KOPT-K1 (cell line): Measurements from ENCODE around the gene PRKCH.

Experiments
- H3K27ac ChIP-seq: fragments of 200-600 bp; sonication (generic); 2 replicates; pipeline ENCODE4 v1.5.1; 2016; ENCODE audit warnings: antibody characterized with exemption, mild to moderate bottlenecking, low read depth, low read length; ENCODE audit not compliant: poor library complexity, severe bottlenecking
- H3K36me3 ChIP-seq: fragments of 200-600 bp; sonication (generic); 2 replicates; pipeline ENCODE4 v1.5.1; 2017; ENCODE audit warnings: antibody characterized with exemption, mild to moderate bottlenecking, low read length, moderate library complexity; ENCODE audit not compliant: insufficient read depth
- H3K9me3 ChIP-seq: fragments of 200-600 bp; sonication (generic); 2 replicates; pipeline ENCODE4 v1.5.1; 2017; ENCODE audit warnings: antibody characterized with exemption, low read length, mild to moderate bottlenecking; ENCODE audit not compliant: insufficient read depth, poor library complexity, severe bottlenecking

Gene PRKCH

DNA sequence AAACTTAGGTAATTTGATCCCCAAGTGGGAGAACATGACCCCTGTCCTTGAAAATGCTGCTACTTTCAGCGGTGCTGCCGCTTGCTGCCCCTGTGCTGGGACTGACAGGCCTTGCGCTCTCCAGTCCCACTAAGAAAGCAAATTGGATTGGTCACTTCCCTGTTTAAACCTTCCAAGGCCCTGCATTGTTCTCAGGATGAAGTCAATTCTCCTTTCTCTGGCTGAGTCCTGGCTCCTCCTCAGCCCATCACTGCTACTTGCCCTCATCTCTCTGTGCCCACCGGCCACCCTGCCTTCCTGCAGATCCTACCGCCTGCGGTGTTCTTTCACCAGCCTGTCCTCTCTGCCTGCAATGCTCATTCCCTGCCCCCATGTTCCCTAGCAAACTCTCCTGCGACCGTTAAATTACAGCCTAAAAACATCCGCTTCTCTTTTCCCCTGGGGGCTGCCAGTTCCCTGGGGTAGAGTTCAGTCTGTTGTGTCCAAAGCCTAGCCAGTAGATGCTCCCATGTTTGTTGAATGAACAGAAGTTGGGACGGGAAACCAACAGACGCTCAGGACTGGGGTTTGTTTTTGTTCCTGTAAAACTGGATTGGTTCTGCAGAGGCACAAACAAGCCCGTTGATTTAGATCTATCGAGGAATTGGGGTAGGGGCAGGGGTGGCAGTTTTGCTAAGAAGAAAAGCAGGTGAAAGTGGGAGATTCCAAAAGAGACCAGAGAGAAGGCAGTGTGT is 246.6 kb downstream of the PRKCH start:
- Histone ChIP-seq H3K36me3 (no peaks in the 10 kb centered on the region), H3K27ac (no peak overlapping the region), H3K9me3 (no peaks in the 10 kb centered on the region)

DNA sequence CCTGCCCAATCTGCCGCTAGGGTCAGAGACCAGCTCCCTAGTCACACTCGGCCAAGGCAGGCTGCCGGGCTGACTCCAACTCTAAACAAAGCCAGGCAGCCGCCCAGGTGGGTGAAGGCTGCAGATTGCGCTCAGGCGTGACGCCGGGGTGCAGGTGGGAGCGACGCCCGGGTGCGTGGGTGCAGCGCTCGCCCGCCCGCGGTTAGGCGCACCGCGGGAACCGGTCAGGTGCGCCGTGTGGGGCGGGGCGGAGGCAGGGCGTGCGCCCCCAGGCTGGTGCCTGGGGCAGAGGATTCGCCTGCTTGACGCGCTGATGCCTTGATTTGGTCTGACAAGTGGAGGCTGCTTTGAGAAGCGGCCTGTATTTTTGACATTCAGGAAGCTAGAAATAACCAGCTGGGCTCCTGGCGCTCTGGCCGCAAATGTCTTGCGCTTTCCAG is 247.2 kb downstream of the PRKCH start:
- Histone ChIP-seq H3K9me3 (no peaks in the 10 kb centered on the region), H3K27ac (no peak overlapping the region), H3K36me3 (no peaks in the 10 kb centered on the region)

DNA sequence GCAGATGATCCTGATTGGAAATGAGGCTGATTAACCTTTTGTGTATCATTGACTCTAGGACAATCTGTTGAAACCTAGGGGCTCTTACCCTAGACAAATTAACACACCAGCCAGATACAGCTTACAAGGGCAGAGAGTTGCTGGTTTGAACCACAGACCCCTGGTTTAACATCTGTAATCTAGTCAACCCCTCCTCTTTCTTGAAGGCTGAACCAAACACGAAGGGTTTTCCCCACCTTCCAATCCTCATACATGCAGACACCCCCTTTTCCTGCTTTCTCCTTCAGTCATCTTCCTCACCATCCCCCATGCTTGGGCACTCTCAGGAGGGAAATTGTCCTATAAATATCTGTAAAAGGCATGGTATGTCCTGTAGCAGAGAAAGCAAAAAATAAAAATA is 247.9 kb downstream of the PRKCH start:
- H3K36me3 ChIP-seq, result no peaks in the 10 kb centered on the region
- no peaks in the 10 kb centered on the region for H3K9me3 ChIP-seq
- H3K27ac ChIP-seq, result no peak overlapping the region

DNA sequence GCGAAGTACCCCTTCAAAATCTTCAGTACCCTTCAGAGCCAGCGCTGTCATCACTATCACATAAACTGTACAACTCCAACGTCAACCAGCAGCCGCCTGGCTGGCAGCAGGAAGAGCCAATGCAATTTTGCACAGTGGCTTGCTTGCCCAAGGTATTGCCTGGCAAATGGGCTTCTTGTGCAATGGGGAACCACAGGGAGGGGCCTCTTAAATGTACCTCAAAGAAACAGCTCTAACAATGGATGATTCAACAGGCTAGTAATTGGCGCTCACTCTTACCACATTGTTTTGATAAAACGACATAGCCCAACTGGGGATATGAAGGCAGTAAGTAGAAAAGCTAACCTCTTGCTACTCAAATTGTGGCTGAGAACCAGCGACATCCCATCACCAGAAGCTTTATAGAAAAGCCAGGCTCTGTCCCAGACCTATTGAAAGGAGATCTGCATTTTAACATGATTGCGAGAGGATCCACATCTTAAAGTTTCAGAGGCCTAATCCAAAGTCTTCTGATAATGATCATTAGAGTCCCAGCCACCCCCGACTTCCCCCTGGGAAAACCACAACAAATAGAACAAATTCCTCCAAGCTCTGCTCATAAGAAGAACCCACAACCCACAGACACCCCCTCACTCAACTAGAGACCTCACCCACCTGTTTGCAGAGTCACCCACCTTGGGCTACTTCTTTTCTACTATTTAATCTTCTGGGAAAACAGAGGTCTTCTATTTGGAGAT is 248.6 kb downstream of the PRKCH start:
- H3K27ac ChIP-seq, result no peak overlapping the region
- no peaks in the 10 kb centered on the region for H3K9me3 ChIP-seq
- no peaks in the 10 kb centered on the region for H3K36me3 ChIP-seq

DNA sequence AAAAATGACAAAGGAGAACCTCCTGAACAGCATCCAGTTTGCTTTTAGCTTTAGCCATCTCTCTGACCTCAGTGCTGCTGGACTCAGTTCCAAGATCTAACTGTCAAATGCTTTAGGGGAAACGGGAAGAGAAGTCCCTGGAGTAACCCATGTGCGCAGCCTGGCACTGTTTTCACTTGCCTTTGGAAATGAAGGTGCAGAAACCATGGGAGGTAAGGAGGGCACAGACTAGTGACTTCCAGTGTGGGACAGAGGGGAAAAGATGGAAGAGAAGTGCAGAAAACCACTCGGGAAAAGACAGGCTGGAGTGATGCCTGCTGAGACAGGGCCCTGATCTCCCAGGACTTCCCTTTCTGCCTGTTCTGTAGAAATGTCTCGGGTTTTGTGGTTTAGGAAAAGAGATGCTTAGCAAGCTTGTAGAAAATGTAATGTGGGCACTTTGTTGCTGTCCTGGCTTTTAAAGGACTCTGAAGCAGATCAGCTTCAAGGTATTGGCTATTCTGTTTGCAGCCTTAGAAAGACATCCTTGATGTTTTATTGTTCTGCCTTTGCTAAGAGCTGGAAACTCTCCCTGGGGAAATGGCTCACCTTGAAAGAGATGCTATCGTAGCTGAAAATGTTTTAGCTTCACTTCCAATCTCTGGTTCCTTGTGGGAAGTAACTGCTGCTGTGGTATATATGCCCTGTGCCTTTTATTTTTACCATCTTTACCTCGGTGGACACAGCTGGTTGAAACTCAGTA is 249.3 kb downstream of the PRKCH start:
- no peaks in the 10 kb centered on the region for H3K36me3 ChIP-seq
- no peaks in the 10 kb centered on the region for H3K9me3 ChIP-seq
- no peak overlapping the region for H3K27ac ChIP-seq

DNA sequence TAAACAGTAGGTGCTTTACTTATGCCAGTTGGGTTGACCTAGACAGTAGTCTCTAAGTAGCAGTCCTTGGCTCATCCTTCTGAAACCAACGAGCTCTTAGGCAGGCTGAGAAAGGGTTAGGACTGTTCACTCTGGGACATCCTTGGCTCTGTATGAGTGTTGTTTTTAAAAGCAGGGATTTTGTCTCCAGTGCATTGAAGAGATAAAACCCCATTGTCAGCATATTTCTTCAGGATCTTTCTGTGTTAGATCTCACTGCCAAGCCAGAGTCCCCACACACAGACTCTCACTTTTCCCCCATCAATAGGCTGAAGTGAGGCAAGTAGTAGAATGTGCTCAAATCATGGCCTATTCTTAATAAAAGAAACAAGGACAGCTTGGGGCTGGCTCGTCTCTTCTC is 250.5 kb downstream of the PRKCH start:
- Histone ChIP-seq H3K36me3 (no peaks in the 10 kb centered on the region), H3K27ac (no peak overlapping the region), H3K9me3 (no peaks in the 10 kb centered on the region)

DNA sequence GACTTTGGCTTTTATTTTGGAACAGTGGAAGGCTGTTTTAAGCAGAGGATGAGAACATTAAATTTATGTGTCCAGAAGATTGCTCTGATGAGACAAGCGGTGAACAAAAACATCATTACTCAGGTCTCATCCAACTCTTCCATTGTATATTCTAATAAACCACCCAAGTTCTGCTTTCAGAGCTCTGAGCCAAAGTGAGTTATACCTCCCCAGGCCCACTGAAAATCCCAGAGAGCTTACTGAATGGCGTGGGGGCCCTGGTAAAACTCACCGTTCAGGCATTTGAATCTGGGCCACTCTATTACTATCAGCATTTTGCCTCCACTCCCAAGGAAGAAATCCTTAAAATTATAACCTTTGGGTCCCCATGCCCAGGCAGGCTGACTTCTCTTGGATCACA is 251.9 kb downstream of the PRKCH start:
- no peak overlapping the region for H3K27ac ChIP-seq

DNA sequence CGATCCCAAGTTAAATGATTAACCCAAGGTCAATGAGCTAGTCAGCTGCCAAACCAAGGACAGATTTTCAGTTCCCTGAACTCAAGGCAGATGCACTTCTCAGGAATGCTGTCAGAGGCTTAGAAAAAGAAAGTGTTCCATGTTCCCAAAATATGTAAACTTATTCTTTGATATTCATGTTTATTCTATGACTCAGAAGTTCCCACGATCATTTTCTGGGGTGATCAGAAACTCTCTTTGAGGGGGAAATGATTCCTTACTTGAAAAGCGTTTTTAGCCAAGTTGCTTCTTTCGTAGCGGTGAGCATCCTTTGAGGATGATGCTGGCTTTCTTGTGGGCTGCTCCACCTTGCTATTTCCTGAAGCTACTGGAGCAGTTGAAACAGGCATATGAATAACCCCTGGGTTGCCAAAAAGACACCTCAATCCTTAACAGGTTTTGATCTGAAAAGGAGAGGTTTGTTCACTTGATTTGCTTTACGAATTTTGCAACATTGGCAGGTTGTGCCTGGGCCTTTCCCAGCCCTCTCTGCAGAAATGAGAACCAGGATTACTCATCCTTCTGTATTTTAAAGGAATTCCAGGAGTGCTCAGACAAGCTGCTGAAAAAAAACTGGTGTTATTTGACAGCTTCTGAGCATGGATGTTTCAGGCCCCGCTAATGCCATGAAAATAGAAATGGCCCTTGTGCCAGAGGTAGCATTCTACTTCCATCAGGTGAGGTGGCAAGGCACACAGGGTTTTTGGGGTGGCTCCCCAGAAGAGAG is 252.6 kb downstream of the PRKCH start:
- Histone ChIP-seq H3K27ac (no peak overlapping the region), H3K9me3 (no peaks in the 10 kb centered on the region), H3K36me3 (no peaks in the 10 kb centered on the region)

More for the DNA sequence above, 251.9 kb downstream of the PRKCH start:
- Histone ChIP-seq H3K9me3 (no peaks in the 10 kb centered on the region), H3K36me3 (no peaks in the 10 kb centered on the region)

DNA sequence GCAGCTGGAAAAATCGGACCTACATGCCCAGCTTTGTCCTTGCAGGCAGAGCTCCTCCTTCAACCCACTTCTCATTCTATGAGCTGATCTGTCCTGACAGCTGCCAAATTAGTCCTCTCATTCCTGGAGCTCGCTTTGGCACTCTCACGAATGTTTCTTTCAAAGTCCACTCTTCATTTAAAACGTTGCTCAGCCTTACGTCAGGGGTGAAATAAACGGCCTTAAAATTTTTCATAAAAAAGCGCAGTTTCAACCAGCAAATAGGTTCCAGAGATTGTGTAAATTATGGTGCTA is 253.1 kb downstream of the PRKCH start:
- no peak overlapping the region for H3K27ac ChIP-seq
- H3K9me3 ChIP-seq, result no peaks in the 10 kb centered on the region
- H3K36me3 ChIP-seq, result no peaks in the 10 kb centered on the region

DNA sequence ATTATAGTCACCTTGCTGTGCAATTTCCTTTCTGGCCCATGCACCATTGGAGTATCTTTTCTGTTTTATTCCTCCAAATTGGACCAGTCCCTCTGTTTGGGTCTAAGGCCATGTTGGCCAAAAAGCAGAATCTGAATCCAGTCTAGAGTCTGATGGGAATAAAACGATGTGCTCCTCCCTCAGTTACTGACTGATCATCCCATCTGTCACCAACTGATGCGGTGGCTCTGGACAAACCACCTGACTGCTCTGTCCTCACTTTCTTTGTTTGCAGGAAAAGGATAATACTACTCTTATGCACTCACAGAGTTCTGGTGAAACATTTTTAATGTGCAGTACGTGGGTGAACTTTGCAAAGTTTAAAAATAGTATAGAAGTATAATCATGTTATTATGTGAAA is 253.7 kb downstream of the PRKCH start:
- no peaks in the 10 kb centered on the region for H3K9me3 ChIP-seq
- no peak overlapping the region for H3K27ac ChIP-seq
- H3K36me3 ChIP-seq, result no peaks in the 10 kb centered on the region

DNA sequence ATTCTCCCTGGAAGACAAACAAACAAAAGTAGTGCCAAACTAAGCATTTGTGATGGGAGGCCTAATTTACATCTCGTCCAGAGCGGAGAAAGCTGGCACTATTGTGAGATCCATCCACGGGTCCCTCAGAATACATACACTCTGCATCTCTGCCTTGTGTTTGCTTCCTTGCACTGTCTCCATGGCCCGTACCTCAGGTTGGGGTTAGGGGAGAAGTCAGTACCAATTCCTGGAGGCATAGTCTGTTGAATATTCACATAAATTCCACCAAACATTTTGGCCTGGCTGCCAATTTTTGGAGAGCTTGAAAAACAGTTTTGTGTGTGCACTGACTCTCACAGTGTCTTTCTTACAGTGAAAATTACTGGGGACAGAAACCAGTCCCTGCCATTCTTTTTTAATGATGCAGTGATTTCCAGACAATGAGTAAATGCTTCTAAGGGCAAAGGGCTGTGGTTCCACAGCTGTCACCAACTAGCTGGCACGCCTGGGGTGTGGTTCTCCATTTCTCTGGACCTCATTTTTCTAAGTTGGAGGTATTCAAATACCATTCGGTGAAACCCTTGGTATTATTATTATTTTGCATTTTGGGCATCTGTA is 254.3 kb downstream of the PRKCH start:
- Histone ChIP-seq H3K36me3 (no peaks in the 10 kb centered on the region), H3K9me3 (no peaks in the 10 kb centered on the region), H3K27ac (no peak overlapping the region)

DNA sequence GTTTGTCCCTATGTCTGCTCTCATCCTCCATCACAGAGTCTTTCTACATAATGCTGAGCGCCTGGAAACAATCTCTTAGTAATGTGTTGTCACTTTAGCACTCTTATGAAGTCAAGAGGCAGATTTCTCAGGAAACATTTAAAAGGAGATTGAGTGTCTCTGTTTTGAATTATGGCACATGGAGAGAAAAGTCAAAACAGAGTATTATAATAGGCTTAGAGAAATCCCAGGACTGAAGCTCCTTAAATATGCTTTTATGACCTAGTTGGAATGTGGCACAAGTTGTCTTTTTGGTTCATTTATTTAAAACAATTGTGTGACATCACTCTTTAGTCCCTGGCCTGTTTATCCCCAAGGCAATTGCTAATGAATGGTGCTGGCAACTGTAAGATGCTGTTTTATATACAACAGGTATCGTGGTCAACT is 256.1 kb downstream of the PRKCH start:
- no peak overlapping the region for H3K27ac ChIP-seq
- H3K9me3 ChIP-seq, result no peaks in the 10 kb centered on the region
- H3K36me3 ChIP-seq, result no peaks in the 10 kb centered on the region

DNA sequence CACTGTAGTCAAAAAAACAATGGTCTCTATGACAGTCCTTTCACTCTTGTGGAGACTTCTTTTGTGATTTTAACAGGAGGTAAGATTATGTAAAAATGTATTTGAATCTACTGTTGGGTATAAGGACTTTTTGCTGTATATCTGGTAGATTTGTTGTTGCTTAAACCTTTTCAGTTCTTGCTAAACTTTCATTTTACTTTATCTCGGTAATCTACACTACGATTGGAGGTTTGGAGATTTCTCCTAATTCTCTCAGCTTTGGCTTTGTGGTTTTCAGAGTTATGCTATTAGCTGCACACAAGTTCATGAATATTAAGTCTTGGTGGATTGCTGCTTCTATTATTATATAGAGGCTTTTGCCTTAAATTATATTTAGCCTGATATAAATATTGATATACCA is 257.4 kb downstream of the PRKCH start:
- Histone ChIP-seq H3K27ac (no peak overlapping the region), H3K36me3 (no peaks in the 10 kb centered on the region), H3K9me3 (no peaks in the 10 kb centered on the region)

DNA sequence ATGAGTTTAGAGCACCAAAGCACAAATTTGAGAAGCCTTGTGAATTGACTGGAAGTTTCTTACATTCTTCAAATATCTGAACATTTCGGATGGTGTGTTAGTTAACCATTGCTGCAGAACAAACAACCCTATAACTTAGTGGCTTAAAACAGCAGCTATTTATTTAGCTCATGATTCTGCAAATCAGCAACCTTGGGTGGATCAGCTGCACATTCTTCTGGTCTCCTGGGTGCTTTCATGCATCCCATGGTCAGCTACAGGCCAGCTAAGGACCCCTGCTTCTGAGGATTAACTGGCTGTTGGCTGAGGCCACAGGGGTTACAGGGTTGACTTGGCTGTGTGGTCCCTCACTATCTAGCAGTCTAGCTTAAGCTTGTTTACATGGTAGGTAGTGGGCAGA is 260.0 kb downstream of the PRKCH start:
- Histone ChIP-seq H3K27ac (no peak overlapping the region), H3K36me3 (no peaks in the 10 kb centered on the region), H3K9me3 (no peaks in the 10 kb centered on the region)
